Right ventricle myocardium superior (tissue), 1 donor: ENCODE data around the gene CACNB2. TPM values are rescaled to one million over a fixed set of nuclear protein-coding genes. Genes with fewer than 3 reads are reported as not detected.
A peak's percentile ranks its signal among the peaks of the same experiment; 100 is the strongest.
"Not testable (repeated sequence)": the region's sequence is repeated elsewhere in the genome, so short reads cannot be mapped to it uniquely, and the experiment has no call there.

Experiments used
- ATAC-seq: fragments of 200-7000 bp; cut with Tn5 transposase; one replicate; pipeline ENCODE4 v1.9.1; 2020; ENCODE audit warnings: mild to moderate bottlenecking; ENCODE audit not compliant: poor library complexity
- DNase-seq: peaks from one replicate; pipeline ENCODE4 v3.0.0-alpha.2; 2020
- intact Hi-C: fragments of 100-400 bp; cut with DNase I; formaldehyde crosslinking; loops from one replicate; pipeline ENCODE4 v1.11.2; 2022
- total RNA-seq: library from RNA; stranded (reverse); fragmentation: NEBNext Ultra II Directional; extraction: Animal tissue kit (Norgen Biotek cat#: 25700); gene quantifications from one replicate; pipeline ENCODE4 v1.2.1, GENCODE V29; 2021
- donor health status: DM: no; HTN: yes; CAD: no; lungs with severe emphysema.

Gene CACNB2
- total RNA-seq, 1 donor from 2014 or later, result 45.7 TPM

GRCh38 chr10:18445635-18446034, 305.4 kb downstream of the CACNB2 start:
- DNase-seq, ATAC-seq, intact Hi-C loops: not testable (repeated sequence)

- intact Hi-C loops, result no loop called here
- DNase-seq (no peak), ATAC-seq (no peak)
These were observed 306.0 kb downstream of the CACNB2 start for GRCh38 chr10:18446205-18446604.

- intact Hi-C loops, result no loop called here
- ATAC-seq, result peak; percentile 30
- no peak for DNase-seq
These were observed 309.4 kb downstream of the CACNB2 start for GRCh38 chr10:18449611-18450026.

- DNase-seq (no peak), ATAC-seq (no peak)
- intact Hi-C loops, result no loop called here
These were observed 310.1 kb downstream of the CACNB2 start for GRCh38 chr10:18450298-18450697.

- intact Hi-C loops, result no loop called here
- DNase-seq (no peak), ATAC-seq (peak; percentile 53)
These were observed 315.1 kb downstream of the CACNB2 start for GRCh38 chr10:18455086-18455884.

- DNase-seq, result no peak
- no peak for ATAC-seq
- intact Hi-C loops, result no loop called here
These were observed 316.8 kb downstream of the CACNB2 start for GRCh38 chr10:18456984-18457383.

- intact Hi-C loops, result loop anchor here (10.0 kb wide), 2 partner anchors 115 to 225 kb away; no protein-coding TSS in a partner anchor
These were observed 319.8 kb downstream of the CACNB2 start for GRCh38 chr10:18460032-18460431.

GRCh38 chr10:18463673-18464211, 323.5 kb downstream of the CACNB2 start:
- intact Hi-C loops, result loop anchor here (10.0 kb wide), 2 partner anchors 119 to 229 kb away; no protein-coding TSS in a partner anchor
- DNase-seq (peak; percentile 49), ATAC-seq (peak; percentile 81)

More at GRCh38 chr10:18460032-18460431, 319.8 kb downstream of the CACNB2 start:
- DNase-seq, result no peak
- no peak for ATAC-seq

- no peak for ATAC-seq
- DNase-seq, result no peak
- intact Hi-C loops, result loop anchor here (10.0 kb wide), 2 partner anchors 124 to 234 kb away; no protein-coding TSS in a partner anchor
These were observed 328.9 kb downstream of the CACNB2 start for GRCh38 chr10:18469125-18469524.

- ATAC-seq (peak; percentile 50), DNase-seq (no peak)
- intact Hi-C loops, result no loop called here
These were observed 332.8 kb downstream of the CACNB2 start for GRCh38 chr10:18472977-18473376.

GRCh38 chr10:18473424-18474117, 333.3 kb downstream of the CACNB2 start:
- ATAC-seq (peak; percentile 90), DNase-seq (no peak)
- intact Hi-C loops, result no loop called here

GRCh38 chr10:18474118-18474455, 333.9 kb downstream of the CACNB2 start:
- ATAC-seq (no peak), DNase-seq (no peak)
- intact Hi-C loops, result no loop called here

- no peak for DNase-seq
- intact Hi-C loops, result no loop called here
- no peak for ATAC-seq
These were observed 335.9 kb downstream of the CACNB2 start for GRCh38 chr10:18476076-18476647.

- DNase-seq, result no peak
- no peak for ATAC-seq
These were observed 338.1 kb downstream of the CACNB2 start for GRCh38 chr10:18478354-18478753.

GRCh38 chr10:18479502-18479901, 339.3 kb downstream of the CACNB2 start:
- DNase-seq, result no peak
- no peak for ATAC-seq
- intact Hi-C loops, result no loop called here

More at GRCh38 chr10:18478354-18478753, 338.1 kb downstream of the CACNB2 start:
- intact Hi-C loops, result no loop called here

GRCh38 chr10:18483516-18484186, 343.4 kb downstream of the CACNB2 start:
- DNase-seq, result no peak
- intact Hi-C loops, result no loop called here
- no peak for ATAC-seq

GRCh38 chr10:18486438-18486837, 346.2 kb downstream of the CACNB2 start:
- peak; percentile 65 for ATAC-seq
- intact Hi-C loops, result no loop called here
- no peak for DNase-seq

GRCh38 chr10:18490755-18491154, 350.5 kb downstream of the CACNB2 start:
- intact Hi-C loops, result no loop called here
- no peak for DNase-seq
- peak; percentile 36 for ATAC-seq
